ENCODE results near the gene SAA2. TPM values are rescaled to one million over a fixed set of nuclear protein-coding genes. Genes with fewer than 3 reads are reported as not detected.
"Not testable (repeated sequence)": the region's sequence is repeated elsewhere in the genome, so short reads cannot be mapped to it uniquely, and the experiment has no call there.

SAA2 gene
- total RNA-seq, 1 experiment from 2014 or later: not detected

DNA sequence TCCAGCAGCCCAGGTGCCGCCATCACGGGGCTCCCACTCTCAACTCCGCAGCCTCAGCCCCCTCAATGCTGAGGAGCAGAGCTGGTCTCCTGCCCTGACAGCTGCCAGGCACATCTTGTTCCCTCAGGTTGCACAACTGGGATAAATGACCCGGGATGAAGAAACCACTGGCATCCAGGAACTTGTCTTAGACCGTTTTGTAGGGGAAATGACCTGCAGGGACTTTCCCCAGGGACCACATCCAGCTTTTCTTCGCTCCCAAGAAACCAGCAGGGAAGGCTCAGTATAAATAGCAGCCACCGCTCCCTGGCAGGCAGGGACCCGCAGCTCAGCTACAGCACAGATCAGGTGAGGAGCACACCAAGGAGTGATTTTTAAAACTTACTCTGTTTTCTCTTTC lies 17.5 kb upstream of the SAA2 start, which contains the start of gene SAA1:
Gene SAA1 (plus strand): TSS at position 316 of the 400 bp plus-strand sequence. CDS start 624 bp downstream, outside the sequence.
- ChIA-PET CTCF (no interaction called here), POLR2A (ENCODE audit: unreplicated experiment) (no interaction called here)
- no TSS peak for BruUV-seq (replicated peaks)
- no peak within 1 kb of the TSS for H3K4me3 ChIP-seq (ENCODE audit: low read length)
- no peak within 1 kb of the TSS for H3K9ac ChIP-seq (ENCODE audit: low read length)
- no peaks in the 10 kb centered on the region for H3K79me2 ChIP-seq (ENCODE audit: low read length)
- H2AFZ ChIP-seq (ENCODE audit: low read length): no peak within 1 kb of the TSS
- H3K4me1 ChIP-seq (ENCODE audit: insufficient read depth, low read length): no peaks in the 10 kb centered on the region
- DNase-seq (no peak), ATAC-seq (no peak)
- H3K9me2 ChIP-seq (replicated peaks; ENCODE audit: low read length): no peaks in the 10 kb centered on the region
- H3K27me3 ChIP-seq (ENCODE audit: low read length): 0 out of 2 replicates have a peak, but pooled peaks cover 6% of the 10 kb centered on the region
- H3K4me2 ChIP-seq (ENCODE audit: low read length): no peak within 1 kb of the TSS
- intact Hi-C loops (cut with micrococcal nuclease): no loop called here
- H4K20me1 ChIP-seq (ENCODE audit: low read length): no peaks in the 10 kb centered on the region
- TF ChIP-seq, protein P1, sequence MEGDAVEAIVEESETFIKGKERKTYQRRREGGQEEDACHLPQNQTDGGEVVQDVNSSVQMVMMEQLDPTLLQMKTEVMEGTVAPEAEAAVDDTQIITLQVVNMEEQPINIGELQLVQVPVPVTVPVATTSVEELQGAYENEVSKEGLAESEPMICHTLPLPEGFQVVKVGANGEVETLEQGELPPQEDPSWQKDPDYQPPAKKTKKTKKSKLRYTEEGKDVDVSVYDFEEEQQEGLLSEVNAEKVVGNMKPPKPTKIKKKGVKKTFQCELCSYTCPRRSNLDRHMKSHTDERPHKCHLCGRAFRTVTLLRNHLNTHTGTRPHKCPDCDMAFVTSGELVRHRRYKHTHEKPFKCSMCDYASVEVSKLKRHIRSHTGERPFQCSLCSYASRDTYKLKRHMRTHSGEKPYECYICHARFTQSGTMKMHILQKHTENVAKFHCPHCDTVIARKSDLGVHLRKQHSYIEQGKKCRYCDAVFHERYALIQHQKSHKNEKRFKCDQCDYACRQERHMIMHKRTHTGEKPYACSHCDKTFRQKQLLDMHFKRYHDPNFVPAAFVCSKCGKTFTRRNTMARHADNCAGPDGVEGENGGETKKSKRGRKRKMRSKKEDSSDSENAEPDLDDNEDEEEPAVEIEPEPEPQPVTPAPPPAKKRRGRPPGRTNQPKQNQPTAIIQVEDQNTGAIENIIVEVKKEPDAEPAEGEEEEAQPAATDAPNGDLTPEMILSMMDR (conservative IDR thresholded peaks at IDR 0.05; ENCODE audit: low read depth, low read length): no peak
- TF ChIP-seq EZH2phosphoT487 (IDR thresholded peaks at IDR 0.05; ENCODE audit: borderline replicate concordance, low read length) (no peak), EZH2 (IDR thresholded peaks at IDR 0.05; ENCODE audit: low read length, unreplicated experiment) (no peak)
- no peaks in the 10 kb centered on the region for H3K9me3 ChIP-seq (ENCODE audit: low read length)
- H3K36me3 ChIP-seq (ENCODE audit: low read depth, low read length): no peaks in the 10 kb centered on the region
- no peaks in the 10 kb centered on the region for H3F3A ChIP-seq (ENCODE audit: low read length, unreplicated experiment)
- H3K27ac ChIP-seq (ENCODE audit: low read length): no peak within 1 kb of the TSS

- BruUV-seq (replicated peaks): no TSS peak
- no peaks in the 10 kb centered on the region for H3K79me2 ChIP-seq (ENCODE audit: low read length)
- intact Hi-C loops (cut with micrococcal nuclease): no loop called here
- H3K9ac ChIP-seq (ENCODE audit: low read length): no peak overlapping the region
- no peaks in the 10 kb centered on the region for H3K4me1 ChIP-seq (ENCODE audit: insufficient read depth, low read length)
- no peaks in the 10 kb centered on the region for H3K9me3 ChIP-seq (ENCODE audit: low read length)
- ChIA-PET CTCF (no interaction called here), POLR2A (ENCODE audit: unreplicated experiment) (no interaction called here)
- 0 out of 2 replicates have a peak, but pooled peaks cover 6% of the 10 kb centered on the region for H3K27me3 ChIP-seq (ENCODE audit: low read length)
- no peak overlapping the region for H3K27ac ChIP-seq (ENCODE audit: low read length)
- no peaks in the 10 kb centered on the region for H3F3A ChIP-seq (ENCODE audit: low read length, unreplicated experiment)
- no peak overlapping the region for H2AFZ ChIP-seq (ENCODE audit: low read length)
- H4K20me1 ChIP-seq (ENCODE audit: low read length): no peaks in the 10 kb centered on the region
- DNase-seq (no peak), ATAC-seq (no peak; the same call in 1 of the 2 replicates)
- H3K4me3 ChIP-seq (ENCODE audit: low read length): no peak overlapping the region
- H3K4me2 ChIP-seq (ENCODE audit: low read length): no peak overlapping the region
- H3K36me3 ChIP-seq (ENCODE audit: low read depth, low read length): no peaks in the 10 kb centered on the region
- no peaks in the 10 kb centered on the region for H3K9me2 ChIP-seq (replicated peaks; ENCODE audit: low read length)
- TF ChIP-seq EZH2phosphoT487 (IDR thresholded peaks at IDR 0.05; ENCODE audit: borderline replicate concordance, low read length) (no peak), EZH2 (IDR thresholded peaks at IDR 0.05; ENCODE audit: low read length, unreplicated experiment) (no peak)
- TF ChIP-seq, protein P1 (conservative IDR thresholded peaks at IDR 0.05; ENCODE audit: low read depth, low read length): no peak
These were observed 16.4 kb upstream of the SAA2 start for GRCh38 chr11:18264677-18265555.

DNA sequence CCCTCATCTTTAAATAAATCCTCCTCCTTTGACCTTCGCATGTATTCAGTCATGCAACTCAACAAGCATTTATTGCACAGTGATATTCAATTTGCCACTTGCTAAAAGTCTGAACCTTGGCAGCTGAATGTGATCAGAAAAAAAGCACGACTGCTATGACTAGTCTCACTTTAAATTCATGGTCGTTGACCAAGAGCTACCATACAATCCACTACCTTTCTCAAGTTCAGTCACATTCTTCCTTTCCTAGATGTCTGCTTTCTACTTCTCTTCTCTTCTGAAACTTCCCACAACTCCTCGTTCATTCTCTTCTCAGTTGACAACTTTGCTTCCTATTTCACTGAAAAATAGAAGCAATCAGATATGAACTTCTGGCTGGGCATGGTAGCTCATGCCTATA lies 15.6 kb upstream of the SAA2 start:
- H4K20me1 ChIP-seq (ENCODE audit: low read length): no peaks in the 10 kb centered on the region
- H3K36me3 ChIP-seq (ENCODE audit: low read depth, low read length): no peaks in the 10 kb centered on the region
- TF ChIP-seq EZH2phosphoT487 (IDR thresholded peaks at IDR 0.05; ENCODE audit: borderline replicate concordance, low read length): no peak
- TF ChIP-seq, protein P1 (conservative IDR thresholded peaks at IDR 0.05; ENCODE audit: low read depth, low read length): no peak
- TF ChIP-seq EZH2 (IDR thresholded peaks at IDR 0.05; ENCODE audit: low read length, unreplicated experiment): no peak
- POLR2A ChIA-PET (ENCODE audit: unreplicated experiment): interaction anchor here (0.6 kb wide), 1 partner anchor 24 kb away, joined by 4 read pairs; no protein-coding TSS in a partner anchor
- H3K27ac ChIP-seq (ENCODE audit: low read length): no peak overlapping the region
- intact Hi-C loops (cut with micrococcal nuclease): no loop called here
- no peaks in the 10 kb centered on the region for H3F3A ChIP-seq (ENCODE audit: low read length, unreplicated experiment)
- no peaks in the 10 kb centered on the region for H3K79me2 ChIP-seq (ENCODE audit: low read length)
- H3K9me3 ChIP-seq (ENCODE audit: low read length): no peaks in the 10 kb centered on the region
- no peak for ATAC-seq
- no peak overlapping the region for H3K4me2 ChIP-seq (ENCODE audit: low read length)
- no peak overlapping the region for H3K9ac ChIP-seq (ENCODE audit: low read length)
- peaks cover 13% of the 10 kb centered on the region; the same call in 1 of the 2 replicates for H3K27me3 ChIP-seq (ENCODE audit: low read length)
- DNase-seq: no peak
- H3K4me3 ChIP-seq (ENCODE audit: low read length): no peak overlapping the region
- no peaks in the 10 kb centered on the region for H3K9me2 ChIP-seq (replicated peaks; ENCODE audit: low read length)
- no TSS peak for BruUV-seq (replicated peaks)
- no peaks in the 10 kb centered on the region for H3K4me1 ChIP-seq (ENCODE audit: insufficient read depth, low read length)
- H2AFZ ChIP-seq (ENCODE audit: low read length): no peak overlapping the region
- CTCF ChIA-PET: no interaction called here

- CTCF ChIA-PET; H3K9me3 ChIP-seq (ENCODE audit: low read length); H3K9ac ChIP-seq (ENCODE audit: low read length); H3K27ac ChIP-seq (ENCODE audit: low read length); BruUV-seq (replicated peaks); POLR2A ChIA-PET (ENCODE audit: unreplicated experiment); H3K79me2 ChIP-seq (ENCODE audit: low read length); H3K4me3 ChIP-seq (ENCODE audit: low read length); H3K9me2 ChIP-seq (replicated peaks; ENCODE audit: low read length); H3K4me2 ChIP-seq (ENCODE audit: low read length); intact Hi-C loops (cut with micrococcal nuclease); H2AFZ ChIP-seq (ENCODE audit: low read length); ATAC-seq; H3K36me3 ChIP-seq (ENCODE audit: low read depth, low read length); H3F3A ChIP-seq (ENCODE audit: low read length, unreplicated experiment); H3K4me1 ChIP-seq (ENCODE audit: insufficient read depth, low read length); DNase-seq; H4K20me1 ChIP-seq (ENCODE audit: low read length): not testable (repeated sequence)
- peaks cover 15% of the 10 kb centered on the region for H3K27me3 ChIP-seq (ENCODE audit: low read length)
These were observed 14.3 kb upstream of the SAA2 start for GRCh38 chr11:18262681-18263350.

Data from PC-3 (cell line).